H1 (cell line): Measurements from ENCODE around the gene NLK. TPM values are rescaled to one million over a fixed set of nuclear protein-coding genes. Genes with fewer than 3 reads are reported as not detected.

ENCODE experiments used
- BRCA1 ChIP-seq: IDR thresholded peaks from 2 replicates; pipeline ENCODE4 v1.6.1; 2012; ENCODE audit warnings: low read depth, low read length, improper control_type of control experiment
- CEBPB ChIP-seq: IDR thresholded peaks from 2 replicates; pipeline ENCODE4 v1.6.1; 2012; ENCODE audit warnings: low read depth, low read length
- EP300 ChIP-seq, 2 experiments: IDR thresholded peaks; 1 replicate in 1 of 2; 2 replicates in 1 of 2; pipeline ENCODE4 v1.6.1; 2011 to 2012; ENCODE audit warnings: low read depth in 2 of 2, low read length in 2 of 2, mild to moderate bottlenecking in 2 of 2, borderline replicate concordance in 1 of 2, inconsistent platforms in 1 of 2, moderate library complexity in 1 of 2
- HDAC6 ChIP-seq: IDR thresholded peaks from one replicate; pipeline ENCODE4 v1.7.1; 2012; ENCODE audit warnings: low read depth, mild to moderate bottlenecking, inconsistent platforms, low read length, moderate library complexity
- MAFK ChIP-seq: IDR thresholded peaks from 2 replicates; pipeline ENCODE4 v1.6.1; 2012; ENCODE audit warnings: low read depth, mild to moderate bottlenecking, improper control_type of control experiment, low read length
- NRF1 ChIP-seq: IDR thresholded peaks from 2 replicates; pipeline ENCODE4 v1.6.1; 2011; ENCODE audit warnings: mild to moderate bottlenecking, low read depth, low read length, improper control_type of control experiment
- PHF8 ChIP-seq: fragments of 200-600 bp; sonication (generic); conservative IDR thresholded peaks from 2 replicates; pipeline ENCODE4 v1.7.1; 2012; ENCODE audit warnings: low read depth, mild to moderate bottlenecking, inconsistent platforms, low read length, moderate library complexity
- TEAD4 ChIP-seq: IDR thresholded peaks from 2 replicates; pipeline ENCODE4 v1.6.1; 2012; ENCODE audit warnings: low read depth, low read length, inconsistent platforms, mixed read lengths
- polyA plus RNA-seq, 7 experiments: library from polyadenylated mRNA; depleted of rRNA in 3 of 7; stranded (reverse) in 5 of 7; unstranded in 2 of 7; fragments of >200 nt in 5 of 7; fragments of 200-250 nt in 2 of 7; gene quantifications; 1 replicate in 5 of 7; 2 replicates in 1 of 7; 4 replicates in 1 of 7; pipeline versions ENCODE4 v1.2.1 to v1.2.3, GENCODE V29; 2011 to 2013; ENCODE audit warnings: missing spikeins in 2 of 7, mixed read lengths in 2 of 7
- total RNA-seq: library from RNA; stranded (reverse); fragmentation: NEBNext Ultra II Directional; extraction: Animal tissue kit (Norgen Biotek cat#: 25700); gene quantifications from 2 replicates; pipeline ENCODE4 v1.2.1, GENCODE V29; 2021
- TF ChIP-seq, protein P1 (sequence below): fragments of 300-600 bp; sonication (generic); IDR thresholded peaks from 2 replicates; pipeline ENCODE4 v1.7.1; 2012; ENCODE audit warnings: low read length, moderate library complexity, mild to moderate bottlenecking, inconsistent platforms; ENCODE audit not compliant: insufficient replicate concordance

The NLK gene
- total and polyA plus RNA-seq, 2 of the 8 experiments (the other 6 are each of a cell fraction or from before 2014, with no cell fraction given), result 30.8 to 49.9 TPM

DNA sequence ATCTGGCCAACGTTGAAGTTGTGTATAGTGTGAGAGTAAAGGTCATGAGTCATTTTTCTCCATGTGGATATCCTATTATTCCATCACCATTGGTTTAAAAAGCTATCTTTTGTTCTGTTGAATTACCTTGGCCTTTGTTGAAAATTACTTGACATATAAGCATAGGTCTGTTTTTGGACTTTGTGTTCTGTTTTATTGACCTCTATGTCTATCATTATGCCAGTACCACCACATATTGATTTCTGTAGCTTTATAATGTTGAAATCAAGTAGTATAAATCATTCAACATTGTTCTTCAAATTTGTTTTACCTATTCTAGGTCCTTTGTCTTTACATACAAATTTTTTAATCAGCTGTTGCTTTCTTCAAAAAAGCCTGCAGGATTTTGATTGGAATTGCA is 58.5 kb downstream of the NLK start (continued):
- TF ChIP-seq, protein P1, sequence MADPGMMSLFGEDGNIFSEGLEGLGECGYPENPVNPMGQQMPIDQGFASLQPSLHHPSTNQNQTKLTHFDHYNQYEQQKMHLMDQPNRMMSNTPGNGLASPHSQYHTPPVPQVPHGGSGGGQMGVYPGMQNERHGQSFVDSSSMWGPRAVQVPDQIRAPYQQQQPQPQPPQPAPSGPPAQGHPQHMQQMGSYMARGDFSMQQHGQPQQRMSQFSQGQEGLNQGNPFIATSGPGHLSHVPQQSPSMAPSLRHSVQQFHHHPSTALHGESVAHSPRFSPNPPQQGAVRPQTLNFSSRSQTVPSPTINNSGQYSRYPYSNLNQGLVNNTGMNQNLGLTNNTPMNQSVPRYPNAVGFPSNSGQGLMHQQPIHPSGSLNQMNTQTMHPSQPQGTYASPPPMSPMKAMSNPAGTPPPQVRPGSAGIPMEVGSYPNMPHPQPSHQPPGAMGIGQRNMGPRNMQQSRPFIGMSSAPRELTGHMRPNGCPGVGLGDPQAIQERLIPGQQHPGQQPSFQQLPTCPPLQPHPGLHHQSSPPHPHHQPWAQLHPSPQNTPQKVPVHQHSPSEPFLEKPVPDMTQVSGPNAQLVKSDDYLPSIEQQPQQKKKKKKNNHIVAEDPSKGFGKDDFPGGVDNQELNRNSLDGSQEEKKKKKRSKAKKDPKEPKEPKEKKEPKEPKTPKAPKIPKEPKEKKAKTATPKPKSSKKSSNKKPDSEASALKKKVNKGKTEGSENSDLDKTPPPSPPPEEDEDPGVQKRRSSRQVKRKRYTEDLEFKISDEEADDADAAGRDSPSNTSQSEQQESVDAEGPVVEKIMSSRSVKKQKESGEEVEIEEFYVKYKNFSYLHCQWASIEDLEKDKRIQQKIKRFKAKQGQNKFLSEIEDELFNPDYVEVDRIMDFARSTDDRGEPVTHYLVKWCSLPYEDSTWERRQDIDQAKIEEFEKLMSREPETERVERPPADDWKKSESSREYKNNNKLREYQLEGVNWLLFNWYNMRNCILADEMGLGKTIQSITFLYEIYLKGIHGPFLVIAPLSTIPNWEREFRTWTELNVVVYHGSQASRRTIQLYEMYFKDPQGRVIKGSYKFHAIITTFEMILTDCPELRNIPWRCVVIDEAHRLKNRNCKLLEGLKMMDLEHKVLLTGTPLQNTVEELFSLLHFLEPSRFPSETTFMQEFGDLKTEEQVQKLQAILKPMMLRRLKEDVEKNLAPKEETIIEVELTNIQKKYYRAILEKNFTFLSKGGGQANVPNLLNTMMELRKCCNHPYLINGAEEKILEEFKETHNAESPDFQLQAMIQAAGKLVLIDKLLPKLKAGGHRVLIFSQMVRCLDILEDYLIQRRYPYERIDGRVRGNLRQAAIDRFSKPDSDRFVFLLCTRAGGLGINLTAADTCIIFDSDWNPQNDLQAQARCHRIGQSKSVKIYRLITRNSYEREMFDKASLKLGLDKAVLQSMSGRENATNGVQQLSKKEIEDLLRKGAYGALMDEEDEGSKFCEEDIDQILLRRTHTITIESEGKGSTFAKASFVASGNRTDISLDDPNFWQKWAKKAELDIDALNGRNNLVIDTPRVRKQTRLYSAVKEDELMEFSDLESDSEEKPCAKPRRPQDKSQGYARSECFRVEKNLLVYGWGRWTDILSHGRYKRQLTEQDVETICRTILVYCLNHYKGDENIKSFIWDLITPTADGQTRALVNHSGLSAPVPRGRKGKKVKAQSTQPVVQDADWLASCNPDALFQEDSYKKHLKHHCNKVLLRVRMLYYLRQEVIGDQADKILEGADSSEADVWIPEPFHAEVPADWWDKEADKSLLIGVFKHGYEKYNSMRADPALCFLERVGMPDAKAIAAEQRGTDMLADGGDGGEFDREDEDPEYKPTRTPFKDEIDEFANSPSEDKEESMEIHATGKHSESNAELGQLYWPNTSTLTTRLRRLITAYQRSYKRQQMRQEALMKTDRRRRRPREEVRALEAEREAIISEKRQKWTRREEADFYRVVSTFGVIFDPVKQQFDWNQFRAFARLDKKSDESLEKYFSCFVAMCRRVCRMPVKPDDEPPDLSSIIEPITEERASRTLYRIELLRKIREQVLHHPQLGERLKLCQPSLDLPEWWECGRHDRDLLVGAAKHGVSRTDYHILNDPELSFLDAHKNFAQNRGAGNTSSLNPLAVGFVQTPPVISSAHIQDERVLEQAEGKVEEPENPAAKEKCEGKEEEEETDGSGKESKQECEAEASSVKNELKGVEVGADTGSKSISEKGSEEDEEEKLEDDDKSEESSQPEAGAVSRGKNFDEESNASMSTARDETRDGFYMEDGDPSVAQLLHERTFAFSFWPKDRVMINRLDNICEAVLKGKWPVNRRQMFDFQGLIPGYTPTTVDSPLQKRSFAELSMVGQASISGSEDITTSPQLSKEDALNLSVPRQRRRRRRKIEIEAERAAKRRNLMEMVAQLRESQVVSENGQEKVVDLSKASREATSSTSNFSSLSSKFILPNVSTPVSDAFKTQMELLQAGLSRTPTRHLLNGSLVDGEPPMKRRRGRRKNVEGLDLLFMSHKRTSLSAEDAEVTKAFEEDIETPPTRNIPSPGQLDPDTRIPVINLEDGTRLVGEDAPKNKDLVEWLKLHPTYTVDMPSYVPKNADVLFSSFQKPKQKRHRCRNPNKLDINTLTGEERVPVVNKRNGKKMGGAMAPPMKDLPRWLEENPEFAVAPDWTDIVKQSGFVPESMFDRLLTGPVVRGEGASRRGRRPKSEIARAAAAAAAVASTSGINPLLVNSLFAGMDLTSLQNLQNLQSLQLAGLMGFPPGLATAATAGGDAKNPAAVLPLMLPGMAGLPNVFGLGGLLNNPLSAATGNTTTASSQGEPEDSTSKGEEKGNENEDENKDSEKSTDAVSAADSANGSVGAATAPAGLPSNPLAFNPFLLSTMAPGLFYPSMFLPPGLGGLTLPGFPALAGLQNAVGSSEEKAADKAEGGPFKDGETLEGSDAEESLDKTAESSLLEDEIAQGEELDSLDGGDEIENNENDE, result no peak
- TF ChIP-seq NRF1 (no peak), MAFK (no peak), EP300 (IDR thresholded peaks at IDR 0.05; ENCODE audit: borderline replicate concordance in 1 of 2, low read depth in 2 of 2, low read length in 2 of 2) (no peak), PHF8 (no peak), BRCA1 (no peak), CEBPB (no peak), HDAC6 (no peak), TEAD4 (no peak)
- TF ChIP-seq, all 59 proteins: peak for 0
